Right cardiac atrium (tissue), 5 donors: ENCODE results near the gene KCNK10. TPM values are rescaled to one million over a fixed set of nuclear protein-coding genes. Genes with fewer than 3 reads are reported as not detected.
"Not testable (repeated sequence)": the region's sequence is repeated elsewhere in the genome, so short reads cannot be mapped to it uniquely, and the experiment has no call there.

Experiments
- ATAC-seq, 2 donors: fragments of 200-7000 bp; cut with Tn5 transposase; one replicate each; pipeline versions ENCODE4 v1.8.0 to v1.9.1; 2020; ENCODE audit warnings: moderate library complexity in 2 of 2, mild to moderate bottlenecking in 1 of 2
- DNase-seq, 3 donors: peaks; one replicate each; pipeline ENCODE4 v3.0.0-alpha.2; 2020
- H3K27ac ChIP-seq: one replicate; pipeline ENCODE4 v1.5.1; 2013; ENCODE audit warnings: mild to moderate bottlenecking, low read length, control low read depth, moderate library complexity
- H3K27me3 ChIP-seq: one replicate; pipeline ENCODE4 v1.6.1; 2013; ENCODE audit not compliant: control insufficient read depth, insufficient read depth
- H3K4me1 ChIP-seq: one replicate; pipeline ENCODE4 v1.6.1; 2013; ENCODE audit warnings: low read length; ENCODE audit not compliant: control insufficient read depth, insufficient read depth
- H3K4me3 ChIP-seq: one replicate; pipeline ENCODE4 v1.5.1; 2013; ENCODE audit warnings: low read length, control low read depth
- H3K9me3 ChIP-seq: one replicate; pipeline ENCODE4 v1.6.1; 2013; ENCODE audit warnings: low read length; ENCODE audit not compliant: control insufficient read depth
- WGBS: extraction: QIAGEN DNeasy Blood & Tissue Kit; methylation state at CpG from one replicate; pipeline ENCODE4 v1.1.7; 2013; 5-methylcytosine and 5-hydroxymethylcytosine counted together
- intact Hi-C, 4 donors: fragments of 100-400 bp; cut with DNase I; formaldehyde crosslinking; loops; one replicate each; pipeline versions ENCODE4 v1.11.0 to v1.14.0; 2022 to 2023
- polyA plus RNA-seq: library from polyadenylated mRNA; stranded (reverse); fragments of 200-250 nt; gene quantifications from one replicate; pipeline ENCODE4 v1.2.3, GENCODE V29; 2013
- total RNA-seq, 4 donors: library from RNA; stranded (reverse); fragmentation: NEBNext Ultra II Directional; extraction: Animal tissue kit (Norgen Biotek cat#: 25700); gene quantifications; one replicate each; pipeline ENCODE4 v1.2.1, GENCODE V29; 2021
- donor health status: healthy with polysubstance abuse.
- donor health status: DM: no; HTN: yes; CAD: no.
- donor health status: DM: no; HTN: no; CAD: no.
- donor health status: DM: no; HTN: yes; CAD: no; lungs with severe emphysema.
- donor health status: DM: yes; HTN: yes; CAD: no.

Gene KCNK10
- total and polyA plus RNA-seq, 5 donors = not detected

DNA sequence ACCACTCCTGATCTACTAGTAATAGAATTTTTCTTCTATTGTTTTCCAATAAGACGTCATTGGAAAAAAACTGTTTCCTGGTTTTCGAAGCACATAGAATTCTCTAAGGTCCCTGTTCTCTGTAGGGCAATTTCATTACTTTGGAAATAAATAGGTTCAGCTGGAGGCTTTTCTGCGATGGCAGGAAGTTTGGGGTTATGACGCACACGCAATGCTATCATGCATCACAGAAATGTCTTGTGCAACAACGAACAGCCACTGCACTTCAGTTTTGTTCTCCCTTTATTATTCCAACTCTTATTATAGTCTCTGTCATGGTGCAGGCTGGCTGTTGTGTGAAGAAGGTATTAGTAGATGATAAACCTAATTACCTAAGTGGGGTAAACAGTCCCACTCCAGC is 59.0 kb downstream of the KCNK10 start:
- DNase-seq (no peak), ATAC-seq (no peak)
- intact Hi-C loops = no loop called here
- Histone ChIP-seq H3K9me3 (no peaks in the 10 kb centered on the region), H3K4me3 (no peak overlapping the region), H3K27me3 (no peaks in the 10 kb centered on the region), H3K27ac (no peak overlapping the region), H3K4me1 (no peaks in the 10 kb centered on the region)
- 61% methylated on average over 6 of the region's 6 CpGs for WGBS

DNA sequence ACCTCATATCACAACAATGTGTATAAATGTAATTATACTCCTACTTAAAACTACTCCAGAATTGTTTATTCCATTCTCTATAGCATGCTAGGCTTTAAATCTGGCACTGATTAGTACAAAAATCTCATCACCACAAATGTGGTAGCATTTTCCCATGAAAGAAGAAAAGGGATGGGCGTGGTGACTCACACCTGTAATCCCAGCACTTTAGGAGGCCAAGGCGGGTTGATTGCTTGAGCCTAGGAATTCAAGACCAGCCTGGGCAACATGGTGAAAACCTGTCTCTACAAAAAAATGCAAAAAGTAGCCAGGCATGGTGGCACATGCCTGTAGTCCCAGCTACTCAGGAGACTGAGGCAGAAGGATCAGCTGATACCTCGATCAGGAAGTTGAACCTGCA is 61.8 kb downstream of the KCNK10 start:
- intact Hi-C loops, H3K4me3 ChIP-seq: not testable (repeated sequence)

DNA sequence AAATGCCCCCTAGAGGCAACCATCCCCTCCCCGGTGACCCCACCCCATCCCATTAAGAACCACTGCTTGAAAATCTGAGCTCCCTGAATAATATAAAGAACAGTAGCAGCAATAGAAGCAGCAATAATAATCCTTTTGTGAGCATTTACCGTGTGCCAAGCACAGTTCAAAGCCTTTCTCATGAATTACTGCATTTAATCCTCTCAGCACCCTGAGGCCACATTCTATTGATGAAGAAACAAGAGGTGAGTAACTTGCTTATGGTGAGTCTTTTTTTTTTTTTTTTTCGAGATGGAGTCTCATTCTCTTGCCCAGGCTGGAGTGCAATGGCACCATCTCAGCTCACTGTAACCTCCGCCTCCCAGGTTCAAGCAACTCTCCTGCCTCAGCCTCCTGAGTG is 65.0 kb downstream of the KCNK10 start:
- ATAC-seq (no peak), DNase-seq (no peak)
- Histone ChIP-seq H3K27ac (no peak overlapping the region), H3K27me3 (no peaks in the 10 kb centered on the region), H3K9me3 (no peaks in the 10 kb centered on the region), H3K4me3 (no peak overlapping the region), H3K4me1 (no peaks in the 10 kb centered on the region)
- intact Hi-C loops = no loop called here
- WGBS = 80% methylated on average over 4 of the region's 4 CpGs

More for the DNA sequence above, 61.8 kb downstream of the KCNK10 start:
- ATAC-seq, H3K9me3 ChIP-seq, H3K27me3 ChIP-seq, H3K27ac ChIP-seq, H3K4me1 ChIP-seq, DNase-seq: not testable (repeated sequence)
- WGBS = 81% methylated on average over 3 of the region's 3 CpGs

DNA sequence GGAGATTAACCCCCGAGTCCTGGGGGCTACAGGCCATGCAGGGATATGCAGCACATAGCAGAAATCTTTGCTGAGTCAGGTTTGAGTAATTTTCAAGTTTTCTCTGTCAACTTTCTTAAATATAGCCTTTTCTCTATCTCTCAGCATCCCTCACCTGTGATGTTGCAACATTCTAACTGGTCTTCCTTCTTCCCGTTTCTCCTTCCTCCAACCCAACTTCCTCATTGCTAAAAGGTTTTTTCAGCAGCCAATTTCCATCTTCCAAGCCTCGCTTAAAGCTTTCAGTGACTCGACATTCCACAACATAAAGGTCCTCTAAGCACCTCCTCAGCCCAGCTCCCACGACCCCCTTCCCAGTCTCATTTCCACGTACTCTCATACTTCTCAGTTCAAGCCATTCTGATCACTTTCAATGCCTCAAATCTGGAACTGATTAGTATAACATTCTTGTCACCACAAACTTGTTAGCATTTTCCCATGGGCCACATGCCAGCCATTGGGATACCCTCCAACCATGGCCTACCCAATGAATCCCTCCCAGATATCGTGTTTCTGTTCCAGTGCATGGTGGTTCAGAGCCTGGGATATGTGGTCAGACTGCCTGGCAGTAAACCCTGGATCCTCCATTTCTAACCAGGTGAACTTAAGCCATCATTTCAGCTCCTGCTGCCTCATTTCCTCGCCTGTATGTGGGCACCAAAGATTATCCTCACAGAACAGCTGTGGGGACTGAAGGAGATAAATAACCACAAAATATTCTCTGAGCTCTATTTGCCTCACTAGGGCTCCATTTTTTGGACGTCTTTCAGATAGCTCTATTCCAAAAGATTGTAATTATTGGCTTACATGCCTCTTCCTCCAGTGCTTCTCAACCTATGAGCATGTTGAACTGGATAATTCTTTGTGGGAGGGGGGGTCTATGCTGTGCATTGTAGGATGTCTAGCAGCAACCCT is 65.8 kb downstream of the KCNK10 start:
- no peak overlapping the region for H3K27ac ChIP-seq
- intact Hi-C loops = no loop called here
- ATAC-seq (no peak), DNase-seq (no peak)
- H3K9me3 ChIP-seq = no peaks in the 10 kb centered on the region
- no peak overlapping the region for H3K4me3 ChIP-seq
- WGBS = 48% methylated on average over 9 of the region's 9 CpGs
- H3K27me3 ChIP-seq = no peaks in the 10 kb centered on the region
- no peaks in the 10 kb centered on the region for H3K4me1 ChIP-seq

DNA sequence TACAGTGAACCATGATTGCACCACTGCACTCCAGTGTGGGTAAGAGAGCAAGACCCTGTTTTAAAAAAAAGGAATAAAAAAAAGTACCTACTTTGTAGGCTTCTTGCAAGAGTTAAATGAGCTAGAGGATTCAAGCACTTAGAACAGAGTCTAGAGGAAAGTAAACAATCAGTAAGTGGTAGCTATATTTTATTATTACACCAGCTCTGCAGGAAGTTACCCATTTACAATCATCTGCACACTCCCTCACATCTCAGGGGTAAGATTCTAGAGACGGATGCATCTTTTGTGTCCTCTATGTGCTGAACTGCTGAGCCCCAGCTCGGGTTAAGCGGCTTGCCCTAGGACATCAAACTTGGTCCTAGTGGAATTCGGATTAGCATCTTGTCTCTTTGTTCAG is 67.3 kb downstream of the KCNK10 start:
- no peak overlapping the region for H3K27ac ChIP-seq
- H3K4me1 ChIP-seq = no peaks in the 10 kb centered on the region
- ATAC-seq (no peak), DNase-seq (no peak)
- H3K9me3 ChIP-seq = no peaks in the 10 kb centered on the region
- no peaks in the 10 kb centered on the region for H3K27me3 ChIP-seq
- H3K4me3 ChIP-seq = no peak overlapping the region
- 71% methylated on average over 4 of the region's 4 CpGs for WGBS
- intact Hi-C loops = no loop called here

DNA sequence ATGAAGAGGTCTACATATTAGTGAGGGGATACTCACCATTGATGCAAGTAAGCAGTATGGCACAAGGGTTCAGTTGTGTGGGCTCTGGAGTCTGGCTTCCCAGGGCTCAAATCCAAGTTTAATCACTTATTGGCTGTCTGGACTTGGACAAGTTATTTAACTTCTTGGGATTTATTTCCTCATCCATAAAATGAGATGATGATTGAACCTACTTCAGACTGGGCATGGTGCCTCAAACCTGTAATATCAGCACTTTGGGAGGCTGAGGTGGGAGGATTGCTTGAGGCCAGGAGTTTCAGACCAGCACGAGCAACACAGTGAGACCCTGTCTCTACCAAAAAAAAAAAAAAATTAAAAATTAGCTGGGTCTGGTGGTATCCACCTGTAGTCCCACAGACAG is 67.9 kb downstream of the KCNK10 start:
- WGBS = 74% methylated on average over 1 of the region's 1 CpG
- Histone ChIP-seq H3K4me3 (no peak overlapping the region), H3K27me3 (no peaks in the 10 kb centered on the region), H3K4me1 (no peaks in the 10 kb centered on the region), H3K9me3 (no peaks in the 10 kb centered on the region), H3K27ac (no peak overlapping the region)
- intact Hi-C loops = no loop called here
- ATAC-seq = no peak
- DNase-seq = no peak

DNA sequence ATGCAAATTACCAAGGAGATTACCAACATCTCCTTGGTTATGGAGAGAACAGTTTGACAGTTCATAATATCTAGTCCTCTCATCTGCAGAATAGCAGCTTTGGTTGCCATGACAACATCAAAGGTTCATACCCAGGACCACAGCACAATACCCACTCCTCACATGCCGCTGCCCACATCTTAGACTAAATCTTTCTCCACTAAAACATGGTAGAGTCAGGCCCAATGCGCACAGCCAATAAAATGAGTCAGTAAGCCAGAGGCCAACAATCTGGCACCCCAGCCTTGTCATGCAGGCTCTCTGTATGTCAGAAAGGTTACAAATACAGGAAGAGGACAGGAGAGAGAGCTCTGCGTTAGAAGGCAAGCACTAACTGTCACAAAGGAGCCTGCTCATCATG is 70.6 kb downstream of the KCNK10 start:
- H3K4me3 ChIP-seq = no peak overlapping the region
- intact Hi-C loops = no loop called here
- ATAC-seq (no peak), DNase-seq (no peak)
- H3K4me1 ChIP-seq = no peaks in the 10 kb centered on the region
- 76% methylated on average over 3 of the region's 3 CpGs for WGBS
- H3K9me3 ChIP-seq = no peaks in the 10 kb centered on the region
- H3K27ac ChIP-seq = no peak overlapping the region
- no peaks in the 10 kb centered on the region for H3K27me3 ChIP-seq

DNA sequence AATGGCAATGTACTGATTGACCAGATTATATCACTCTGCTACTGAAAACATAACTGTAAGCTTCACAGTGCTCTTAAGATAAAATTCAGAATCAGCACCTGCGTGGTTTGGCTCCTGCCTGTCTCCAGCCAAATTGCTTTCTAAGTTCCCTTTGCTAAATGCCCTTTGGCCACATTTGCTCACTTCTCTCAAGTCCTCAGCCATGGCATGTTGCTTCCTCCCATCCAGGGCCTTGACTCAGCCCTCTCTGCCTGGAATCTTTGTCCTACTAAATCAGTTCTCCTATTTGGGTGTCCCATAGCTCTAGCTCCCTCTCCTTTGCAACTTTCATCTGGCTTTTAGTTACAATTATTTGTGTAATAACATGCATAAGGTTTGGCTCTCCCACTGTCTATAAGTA is 71.4 kb downstream of the KCNK10 start:
- H3K4me1 ChIP-seq = no peaks in the 10 kb centered on the region
- no peaks in the 10 kb centered on the region for H3K27me3 ChIP-seq
- intact Hi-C loops = no loop called here
- ATAC-seq (no peak), DNase-seq (no peak)
- 73% methylated on average over 1 of the region's 1 CpG for WGBS
- no peak overlapping the region for H3K27ac ChIP-seq
- H3K9me3 ChIP-seq = no peaks in the 10 kb centered on the region
- H3K4me3 ChIP-seq = no peak overlapping the region

DNA sequence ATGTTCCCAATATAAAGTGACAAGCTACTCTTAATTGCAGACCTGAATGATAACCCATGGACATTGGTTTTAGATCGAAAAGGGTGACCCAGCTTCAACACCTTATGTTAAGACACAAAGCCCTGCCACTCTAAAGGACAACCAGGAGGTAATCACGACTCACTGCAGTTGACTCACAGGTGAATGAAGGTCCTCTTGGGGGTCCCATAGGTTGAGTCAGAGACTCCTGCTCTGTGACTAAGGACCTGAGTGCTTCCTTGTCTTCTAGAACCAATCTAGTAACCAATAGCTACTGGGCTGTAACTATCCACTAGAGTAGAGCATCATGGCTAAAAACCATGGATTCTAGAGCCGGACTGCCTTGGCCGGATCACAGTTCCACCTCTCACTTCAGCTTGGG is 73.8 kb downstream of the KCNK10 start:
- H3K4me1 ChIP-seq = no peaks in the 10 kb centered on the region
- no peak for ATAC-seq
- no peak overlapping the region for H3K4me3 ChIP-seq
- intact Hi-C loops = no loop called here
- 90% methylated on average over 4 of the region's 4 CpGs for WGBS
- no peaks in the 10 kb centered on the region for H3K9me3 ChIP-seq
- DNase-seq = no peak
- H3K27me3 ChIP-seq = no peaks in the 10 kb centered on the region
- no peak overlapping the region for H3K27ac ChIP-seq

DNA sequence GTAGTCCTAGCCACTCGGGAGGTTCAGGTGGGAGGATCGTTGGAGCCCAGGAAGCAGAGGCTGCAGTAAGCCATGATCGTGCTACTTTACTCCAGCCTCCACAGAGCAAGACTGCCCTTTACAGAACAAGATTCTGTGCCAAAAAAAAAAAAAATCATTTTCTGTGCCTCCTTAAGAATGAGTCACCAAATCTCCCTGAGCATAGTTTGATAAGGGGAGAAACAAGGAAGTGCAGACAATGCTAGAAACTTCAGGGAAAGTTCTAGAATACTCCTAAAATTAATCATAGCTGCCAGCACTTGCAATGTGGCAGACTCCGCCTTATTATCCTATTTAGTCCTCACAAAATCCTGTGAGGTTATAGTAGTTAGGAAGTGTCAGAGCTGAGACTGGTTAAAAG is 74.5 kb downstream of the KCNK10 start:
- WGBS = 63% methylated on average over 4 of the region's 4 CpGs
- ATAC-seq (peak; percentile 51 to 69), DNase-seq (no peak)
- H3K4me1 ChIP-seq = no peaks in the 10 kb centered on the region
- no peaks in the 10 kb centered on the region for H3K27me3 ChIP-seq
- H3K4me3 ChIP-seq = no peak overlapping the region
- H3K9me3 ChIP-seq = no peaks in the 10 kb centered on the region
- H3K27ac ChIP-seq = no peak overlapping the region
- intact Hi-C loops = no loop called here

DNA sequence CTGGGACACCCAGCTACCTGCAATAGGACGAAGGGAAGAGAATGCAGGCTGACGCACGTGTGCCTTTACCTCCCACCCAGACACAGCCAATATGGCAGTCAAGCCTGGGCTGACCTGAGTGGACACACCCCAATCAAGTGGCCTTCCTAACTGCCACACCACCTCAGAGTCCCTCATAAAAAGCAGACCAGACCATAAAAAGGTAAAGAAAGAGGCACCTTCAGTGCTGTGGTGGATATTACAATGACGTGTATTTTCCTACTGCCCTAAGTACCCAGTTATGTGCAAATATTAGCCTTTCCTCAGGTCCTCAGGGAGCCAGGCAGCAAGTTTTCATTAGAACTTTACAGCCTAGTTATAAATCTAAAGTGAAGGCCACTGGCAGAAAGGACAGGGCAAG is 75.8 kb downstream of the KCNK10 start:
- H3K9me3 ChIP-seq = no peaks in the 10 kb centered on the region
- DNase-seq = no peak
- WGBS = 85% methylated on average over 4 of the region's 4 CpGs
- H3K4me1 ChIP-seq = no peaks in the 10 kb centered on the region
- no peak overlapping the region for H3K27ac ChIP-seq
- intact Hi-C loops = no loop called here
- ATAC-seq = no peak
- no peak overlapping the region for H3K4me3 ChIP-seq
- H3K27me3 ChIP-seq = no peaks in the 10 kb centered on the region
